ENCODE data around the gene DIRAS2. TPM values are rescaled to one million over a fixed set of nuclear protein-coding genes. Genes with fewer than 3 reads are reported as not detected.

The DIRAS2 gene
- total and polyA plus RNA-seq, 9 donors = 0.07 to 0.25 (median 0.16) TPM; not detected in 3

DNA sequence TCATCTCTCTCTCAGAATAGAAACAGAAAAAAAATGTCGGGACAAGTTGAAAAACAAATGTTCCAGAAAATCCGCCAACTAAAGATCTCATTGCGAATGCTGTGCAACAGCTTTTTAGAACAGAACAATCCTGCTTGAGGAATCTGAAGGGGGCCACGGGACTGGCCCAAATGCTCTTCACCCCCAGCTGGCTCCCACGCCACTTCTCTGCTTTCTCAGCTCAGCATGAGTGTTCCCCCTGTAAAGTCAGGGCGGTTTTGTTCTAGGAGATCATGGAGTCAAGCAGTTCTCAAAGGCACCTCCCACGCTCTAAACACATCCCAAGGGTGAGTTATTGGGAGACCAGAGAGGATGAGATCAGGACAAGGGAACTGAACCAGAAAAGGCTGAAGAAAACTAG, 31.5 kb downstream of the DIRAS2 start:
- Histone ChIP-seq H3K4me3 (no peak overlapping the region), H3K36me3 (no peaks in the 10 kb centered on the region), H3K27me3 (no peaks in the 10 kb centered on the region), H3K4me1 (ENCODE audit: insufficient read depth) (no peaks in the 10 kb centered on the region), H3K27ac (no peak overlapping the region), H3K9me3 (no peaks in the 10 kb centered on the region)
- TF ChIP-seq POLR2A (IDR thresholded peaks at IDR 0.05) (no peak), EP300 (IDR thresholded peaks at IDR 0.05) (no peak)
- TF ChIP-seq, protein P1, sequence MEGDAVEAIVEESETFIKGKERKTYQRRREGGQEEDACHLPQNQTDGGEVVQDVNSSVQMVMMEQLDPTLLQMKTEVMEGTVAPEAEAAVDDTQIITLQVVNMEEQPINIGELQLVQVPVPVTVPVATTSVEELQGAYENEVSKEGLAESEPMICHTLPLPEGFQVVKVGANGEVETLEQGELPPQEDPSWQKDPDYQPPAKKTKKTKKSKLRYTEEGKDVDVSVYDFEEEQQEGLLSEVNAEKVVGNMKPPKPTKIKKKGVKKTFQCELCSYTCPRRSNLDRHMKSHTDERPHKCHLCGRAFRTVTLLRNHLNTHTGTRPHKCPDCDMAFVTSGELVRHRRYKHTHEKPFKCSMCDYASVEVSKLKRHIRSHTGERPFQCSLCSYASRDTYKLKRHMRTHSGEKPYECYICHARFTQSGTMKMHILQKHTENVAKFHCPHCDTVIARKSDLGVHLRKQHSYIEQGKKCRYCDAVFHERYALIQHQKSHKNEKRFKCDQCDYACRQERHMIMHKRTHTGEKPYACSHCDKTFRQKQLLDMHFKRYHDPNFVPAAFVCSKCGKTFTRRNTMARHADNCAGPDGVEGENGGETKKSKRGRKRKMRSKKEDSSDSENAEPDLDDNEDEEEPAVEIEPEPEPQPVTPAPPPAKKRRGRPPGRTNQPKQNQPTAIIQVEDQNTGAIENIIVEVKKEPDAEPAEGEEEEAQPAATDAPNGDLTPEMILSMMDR (IDR thresholded peaks at IDR 0.05) = no peak
- WGBS, 3 donors = 77 to 80% (median 80%) methylated on average over 7 of the region's 7 CpGs
- intact Hi-C loops (cut with DNase I) = no loop called here
- DNase-seq = no peak

DNA sequence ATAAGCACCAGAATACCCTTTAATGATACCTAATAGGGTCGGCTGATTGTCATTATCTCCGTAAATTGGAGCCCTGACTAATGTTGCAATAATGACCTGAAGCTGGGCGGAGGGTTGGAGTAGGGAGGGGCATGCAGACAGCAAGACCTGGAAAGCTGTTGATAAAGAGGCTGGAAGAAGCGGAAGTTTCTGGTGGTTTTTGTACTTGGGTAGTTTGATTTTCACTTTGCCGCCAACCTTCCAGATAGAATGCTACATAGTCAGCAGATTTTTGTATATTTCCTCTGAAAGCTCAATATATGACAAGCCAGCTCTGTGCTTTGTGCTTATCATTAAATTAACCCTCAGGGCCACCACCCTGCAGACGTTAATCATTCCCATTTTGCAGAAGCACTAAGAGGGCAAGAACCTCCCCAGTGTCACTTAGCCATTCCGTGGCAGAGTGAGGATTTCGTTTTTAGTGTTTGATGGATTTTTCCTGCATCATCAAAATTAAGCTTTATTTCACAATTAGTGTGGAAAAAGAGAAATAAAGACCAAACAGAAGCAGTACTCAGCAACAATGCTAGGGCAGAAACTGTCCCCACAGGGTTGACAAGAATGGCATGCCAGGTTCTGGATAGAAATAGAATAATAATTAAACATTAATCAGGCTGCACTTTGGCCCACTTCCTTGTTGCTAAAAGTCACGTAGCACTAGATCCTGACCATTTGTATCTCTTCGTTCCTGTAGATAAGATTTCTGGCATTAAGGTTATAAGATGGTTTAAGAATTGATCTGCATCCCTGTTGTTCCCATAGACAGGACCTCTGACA, 34.7 kb downstream of the DIRAS2 start:
- H3K27ac ChIP-seq = no peak overlapping the region
- no peak overlapping the region for H3K4me3 ChIP-seq
- 33 to 51% (median 37%) methylated on average over 10 of the region's 10 CpGs for WGBS, 3 donors
- H3K27me3 ChIP-seq = no peaks in the 10 kb centered on the region
- DNase-seq = no peak
- no peaks in the 10 kb centered on the region for H3K9me3 ChIP-seq
- intact Hi-C loops (cut with DNase I) = no loop called here
- H3K36me3 ChIP-seq = no peaks in the 10 kb centered on the region
- TF ChIP-seq, protein P1 (IDR thresholded peaks at IDR 0.05) = no peak
- no peak for TF ChIP-seq POLR2A (IDR thresholded peaks at IDR 0.05)
- TF ChIP-seq EP300 (IDR thresholded peaks at IDR 0.05) = no peak
- H3K4me1 ChIP-seq (ENCODE audit: insufficient read depth) = no peaks in the 10 kb centered on the region

DNA sequence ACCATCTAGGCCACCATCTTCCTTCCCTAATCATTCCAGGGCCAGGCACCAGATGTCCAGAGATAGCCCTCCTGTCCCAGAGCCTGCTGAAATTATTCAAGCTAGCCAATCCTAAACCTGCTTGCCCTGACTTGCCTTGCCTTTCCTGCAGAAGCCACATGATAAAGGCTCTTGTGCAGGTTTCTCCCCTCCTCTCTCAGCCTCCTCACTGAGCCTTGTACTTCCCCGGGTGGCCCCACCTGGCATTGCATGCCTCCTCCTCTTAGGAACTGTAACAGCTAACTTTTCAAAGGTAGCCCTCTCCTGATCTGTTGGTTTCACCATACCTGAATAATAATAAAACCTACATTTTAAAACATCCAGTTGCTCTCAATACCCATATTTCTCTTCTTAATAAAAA, 42.6 kb downstream of the DIRAS2 start:
- H3K4me3 ChIP-seq = no peak overlapping the region
- H3K27ac ChIP-seq = no peak overlapping the region
- no peaks in the 10 kb centered on the region for H3K27me3 ChIP-seq
- intact Hi-C loops (cut with DNase I) = no loop called here
- no peaks in the 10 kb centered on the region for H3K4me1 ChIP-seq (ENCODE audit: insufficient read depth)
- TF ChIP-seq, protein P1 (IDR thresholded peaks at IDR 0.05) = no peak
- TF ChIP-seq POLR2A (IDR thresholded peaks at IDR 0.05) (no peak), EP300 (IDR thresholded peaks at IDR 0.05) (no peak)
- DNase-seq = no peak
- H3K9me3 ChIP-seq = no peaks in the 10 kb centered on the region
- no peaks in the 10 kb centered on the region for H3K36me3 ChIP-seq
- 45 to 66% (median 60%) methylated on average over 1 of the region's 1 CpG for WGBS, 3 donors

DNA sequence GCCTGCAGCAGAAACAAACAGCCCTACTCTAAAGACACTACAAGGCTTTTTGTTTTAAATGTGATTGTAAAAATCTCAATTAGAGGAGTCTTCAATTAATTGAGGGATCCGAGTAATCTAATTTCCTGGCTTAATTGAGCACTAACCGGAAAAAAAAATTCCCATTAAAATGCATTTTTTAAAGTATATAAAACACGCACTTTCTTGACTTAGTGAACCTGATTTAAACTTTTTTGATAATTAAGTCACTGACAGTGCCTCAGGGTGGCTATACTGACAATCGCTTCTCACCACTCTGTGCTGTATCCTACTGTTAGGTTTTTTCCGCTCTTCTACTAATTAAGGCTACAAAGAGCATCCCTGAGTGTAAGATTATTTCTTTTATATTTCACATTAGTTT, 44.4 kb downstream of the DIRAS2 start:
- 84 to 91% (median 88%) methylated on average over 5 of the region's 5 CpGs for WGBS, 3 donors
- H3K27ac ChIP-seq = no peak overlapping the region
- H3K27me3 ChIP-seq = no peaks in the 10 kb centered on the region
- H3K4me1 ChIP-seq (ENCODE audit: insufficient read depth) = no peaks in the 10 kb centered on the region
- intact Hi-C loops (cut with DNase I) = no loop called here
- no peak overlapping the region for H3K4me3 ChIP-seq
- H3K9me3 ChIP-seq = no peaks in the 10 kb centered on the region
- no peak for TF ChIP-seq POLR2A (IDR thresholded peaks at IDR 0.05)
- TF ChIP-seq EP300 (IDR thresholded peaks at IDR 0.05) = no peak
- TF ChIP-seq, protein P1 (IDR thresholded peaks at IDR 0.05) = no peak
- DNase-seq = no peak
- H3K36me3 ChIP-seq = no peaks in the 10 kb centered on the region

All from ovary (tissue), 9 donors.